PC-9 (cell line): Measurements from ENCODE around the gene SGK2. TPM values are rescaled to one million over a fixed set of nuclear protein-coding genes. Genes with fewer than 3 reads are reported as not detected.
A peak's percentile ranks its signal among the peaks of the same experiment; 100 is the strongest.

ENCODE experiments used
- BruUV-seq: library from RNA; stranded (reverse); fragments of 400-500 nt; replicated peaks from 2 replicates; lab custom pipeline; 2021; lab: Mats Ljungman, UMichigan
- CTCF ChIA-PET: fragments of 300-600 bp; sonication (Branson Sonifier 250); formaldehyde crosslinking; loops from one replicate; lab custom pipeline; 2022; ENCODE audit warnings: antibody characterized with exemption; lab: Charles Lee
- POLR2A ChIA-PET: fragments of 300-600 bp; sonication (Branson Sonifier 250); formaldehyde crosslinking; loops from one replicate; lab custom pipeline; 2022; ENCODE audit warnings: antibody characterized with exemption; ENCODE audit not compliant: unreplicated experiment; lab: Charles Lee
- DNase-seq, 2 experiments: peaks; one replicate each; pipeline versions ENCODE4 v3.0.0 to v3.0.0-alpha.2; 2015 to 2022; ENCODE audit warnings: mixed read lengths in 1 of 2
- H2AFZ ChIP-seq: fragments of 200-600 bp; sonication (generic); 2 replicates; pipeline ENCODE4 v1.8.1; 2017; ENCODE audit warnings: antibody characterized with exemption
- H3F3A ChIP-seq: fragments of 200-600 bp; sonication (generic); 2 replicates; pipeline ENCODE4 v1.8.1; 2017; ENCODE audit warnings: antibody characterized with exemption, mild to moderate bottlenecking, low read depth; ENCODE audit not compliant: insufficient read depth
- H3K27ac ChIP-seq: fragments of 200-600 bp; sonication (generic); 2 replicates; pipeline ENCODE4 v1.6.1; 2016; ENCODE audit warnings: mixed run types
- H3K27me3 ChIP-seq: fragments of 200-600 bp; sonication (generic); 2 replicates; pipeline ENCODE4 v1.6.1; 2016; ENCODE audit warnings: low read depth, mixed run types; ENCODE audit not compliant: insufficient read depth
- H3K36me3 ChIP-seq: fragments of 200-600 bp; sonication (generic); 2 replicates; pipeline ENCODE4 v1.6.1; 2016; ENCODE audit warnings: low read depth, mixed run types
- H3K4me1 ChIP-seq: fragments of 200-600 bp; sonication (generic); replicated peaks from 2 replicates; pipeline ENCODE4 v1.6.1; 2016; ENCODE audit warnings: mixed run types; ENCODE audit not compliant: insufficient read depth
- H3K4me2 ChIP-seq: fragments of 200-600 bp; sonication (generic); 2 replicates; pipeline ENCODE4 v1.6.1; 2017; ENCODE audit warnings: mixed run types
- H3K4me3 ChIP-seq: fragments of 200-600 bp; sonication (generic); 2 replicates; pipeline ENCODE4 v1.6.1; 2016; ENCODE audit warnings: mixed run types
- H3K79me2 ChIP-seq: fragments of 200-600 bp; sonication (generic); 2 replicates; pipeline ENCODE4 v1.6.1; 2017; ENCODE audit warnings: low read depth, mixed run types
- H3K9me2 ChIP-seq: fragments of 200-600 bp; sonication (generic); 2 replicates; pipeline ENCODE4 v1.8.1; 2017; ENCODE audit warnings: mild to moderate bottlenecking; ENCODE audit not compliant: insufficient read depth
- H3K9me3 ChIP-seq: fragments of 200-600 bp; sonication (generic); 2 replicates; pipeline ENCODE4 v1.8.1; 2016; ENCODE audit warnings: low read depth; ENCODE audit not compliant: insufficient read depth
- H4K20me1 ChIP-seq: fragments of 200-600 bp; sonication (generic); 2 replicates; pipeline ENCODE4 v1.8.1; 2017; ENCODE audit not compliant: insufficient read depth
- CTCF ChIP-seq: fragments of 200-600 bp; sonication (generic); conservative IDR thresholded peaks from 2 replicates; pipeline ENCODE4 v1.6.1; 2017; ENCODE audit warnings: mixed run types, antibody characterized with exemption, mild to moderate bottlenecking, moderate library complexity
- EZH2 ChIP-seq: fragments of 200-600 bp; sonication (generic); IDR thresholded peaks from 2 replicates; pipeline ENCODE4 v1.8.0; 2017; ENCODE audit warnings: antibody characterized with exemption, low read depth
- intact Hi-C: fragments of 100-400 bp; cut with micrococcal nuclease; formaldehyde crosslinking; loops from one replicate; pipeline ENCODE4 v1.10.0; 2022; ENCODE audit not compliant: unreplicated experiment
- total RNA-seq: library from RNA; stranded (reverse); gene quantifications from 2 replicates; pipeline ENCODE4 v1.2.3, GENCODE V29; 2021

SGK2 gene
- total RNA-seq, 1 experiment from 2014 or later, result 3.1 TPM

GRCh38 chr20:43516251-43516824, 42.5 kb upstream of the SGK2 start:
- Histone ChIP-seq H3K9me2 (no peaks in the 10 kb centered on the region), H3K4me1 (peaks cover 10% of the 10 kb centered on the region; the same call in 1 of the 2 replicates), H3F3A (no peaks in the 10 kb centered on the region), H2AFZ (no peak overlapping the region), H3K4me3 (no peak overlapping the region), H3K79me2 (peaks cover 17% of the 10 kb centered on the region), H3K9me3 (no peaks in the 10 kb centered on the region), H3K4me2 (peak overlapping the region; percentile 73; the same call in 1 of the 2 replicates), H3K27ac (no peak overlapping the region), H4K20me1 (no peaks in the 10 kb centered on the region), H3K27me3 (no peaks in the 10 kb centered on the region), H3K36me3 (no peaks in the 10 kb centered on the region)
- POLR2A ChIA-PET, result no interaction called here
- BruUV-seq, result TSS peak; percentile 20
- CTCF ChIA-PET, result interaction anchor here (0.7 kb wide), 1 partner anchor 111 kb away, joined by 4 read pairs; no protein-coding TSS in a partner anchor
- TF ChIP-seq EZH2, result no peak
- no peak for TF ChIP-seq CTCF
- intact Hi-C loops, result no loop called here
- DNase-seq, result no peak

DNA sequence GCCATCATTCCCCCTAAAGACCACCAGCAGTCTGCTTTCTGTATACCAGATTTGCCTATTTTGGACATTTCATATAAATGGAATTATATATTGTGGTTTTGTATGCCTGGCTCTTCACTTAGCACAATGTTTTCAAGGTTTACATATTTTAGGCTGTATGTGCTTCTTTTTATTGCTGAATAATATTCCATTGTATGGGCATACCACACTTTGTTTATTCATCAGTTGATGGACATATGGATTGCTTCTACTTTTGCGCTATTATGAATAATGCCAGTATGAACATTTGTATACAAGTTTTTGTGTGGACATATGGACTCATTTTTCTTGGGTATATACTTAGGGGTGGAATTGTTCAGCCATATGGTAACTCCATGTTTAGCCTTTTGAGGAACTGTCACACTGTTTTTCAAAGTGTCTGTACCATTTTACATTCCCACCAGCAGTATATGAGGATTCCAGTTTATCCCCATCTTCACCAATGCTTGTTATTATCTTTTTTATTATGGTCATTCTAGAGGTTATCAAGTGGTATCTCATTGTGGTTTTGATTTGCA, 38.7 kb upstream of the SGK2 start:
- no peaks in the 10 kb centered on the region for H3K9me2 ChIP-seq
- no peaks in the 10 kb centered on the region for H3K27me3 ChIP-seq
- no peak for TF ChIP-seq CTCF
- BruUV-seq, result no TSS peak
- intact Hi-C loops, result no loop called here
- no peaks in the 10 kb centered on the region for H3K36me3 ChIP-seq
- H4K20me1 ChIP-seq, result no peaks in the 10 kb centered on the region
- DNase-seq, result no peak
- no peaks in the 10 kb centered on the region for H3K9me3 ChIP-seq
- no peak overlapping the region for H3K27ac ChIP-seq
- H3K79me2 ChIP-seq, result peaks cover 13% of the 10 kb centered on the region
- no peak overlapping the region for H3K4me2 ChIP-seq
- POLR2A ChIA-PET, result no interaction called here
- no peak overlapping the region for H2AFZ ChIP-seq
- CTCF ChIA-PET, result no interaction called here
- H3F3A ChIP-seq, result no peaks in the 10 kb centered on the region
- peaks cover 6% of the 10 kb centered on the region; the same call in 1 of the 2 replicates for H3K4me1 ChIP-seq
- no peak overlapping the region for H3K4me3 ChIP-seq

- H3K4me3 ChIP-seq, result no peak overlapping the region
- no peaks in the 10 kb centered on the region for H3K36me3 ChIP-seq
- H3K4me2 ChIP-seq, result no peak overlapping the region
- H3K27ac ChIP-seq, result no peak overlapping the region
- H3K9me3 ChIP-seq, result no peaks in the 10 kb centered on the region
- no peaks in the 10 kb centered on the region for H4K20me1 ChIP-seq
- H3K4me1 ChIP-seq, result no peaks in the 10 kb centered on the region
- POLR2A ChIA-PET, result interaction anchor here (0.6 to 0.7 kb wide), 2 partner anchors 60 to 66 kb away, joined by 3 to 12 read pairs; partner anchors contain the start of gene IFT52
- no peaks in the 10 kb centered on the region for H3K27me3 ChIP-seq
- intact Hi-C loops, result no loop called here
- no peak overlapping the region for H2AFZ ChIP-seq
- no TSS peak for BruUV-seq
- H3F3A ChIP-seq, result no peaks in the 10 kb centered on the region
- CTCF ChIA-PET, result interaction anchor here (0.6 kb wide), 1 partner anchor 74 kb away, joined by 6 read pairs; no protein-coding TSS in a partner anchor
- no peak for DNase-seq
- no peak for TF ChIP-seq EZH2
- no peak for TF ChIP-seq CTCF
- H3K79me2 ChIP-seq, result no peaks in the 10 kb centered on the region
- no peaks in the 10 kb centered on the region for H3K9me2 ChIP-seq
Observed at GRCh38 chr20:43525021-43525420, 33.8 kb upstream of the SGK2 start.
